HepG2 (cell line): ENCODE data around the gene MC3R. TPM values are rescaled to one million over a fixed set of nuclear protein-coding genes. Genes with fewer than 3 reads are reported as not detected.

Experiments
- ATAC-seq: fragments of 200-7000 bp; cut with Tn5 transposase; 3 replicates; pipeline ENCODE4 v1.9.1; 2020; ENCODE audit warnings: mild to moderate bottlenecking, moderate library complexity
- Bru-seq: library from RNA; stranded (reverse); fragments of 400-500 nt; gene quantifications from one replicate; lab custom pipeline; 2021; lab: Mats Ljungman, UMichigan
- BruChase-seq, 2 experiments: library from RNA; stranded (reverse); fragments of 400-500 nt; gene quantifications; one replicate each; lab custom pipeline; 2021; lab: Mats Ljungman, UMichigan
- BruUV-seq: library from RNA; stranded (reverse); fragments of 400-500 nt; replicated peaks from 2 replicates; lab custom pipeline; 2021; lab: Mats Ljungman, UMichigan
- CTCF ChIA-PET: fragments of 300-600 bp; formaldehyde crosslinking; extraction: SDS; loops from one replicate; lab custom pipeline; 2021; ENCODE audit warnings: low total read pairs, inconsistent platforms, low intra/inter-chr PET ratio; lab: Yijun Ruan, JAX
- POLR2A ChIA-PET: fragments of 350-600 bp; sonication (Branson Sonifier 250); formaldehyde crosslinking; loops from one replicate; lab custom pipeline; 2020; ENCODE audit warnings: antibody characterized with exemption, inconsistent platforms; lab: Yijun Ruan, JAX
- DNase-seq: peaks from one replicate; pipeline ENCODE4 v3.0.0-alpha.2; 2015; ENCODE audit warnings: low spot score
- FAIRE-seq: peaks from 3 replicates; lab custom pipeline; 2011; peaks lifted over from hg19 to GRCh38; lab: Jason Lieb, UNC
- H2AFZ ChIP-seq: one replicate; pipeline ENCODE4 v1.6.1; 2011; ENCODE audit warnings: low read length, inconsistent platforms
- H3K27ac ChIP-seq: fragments of 300-600 bp; 3 replicates; pipeline ENCODE4 v1.8.0; 2011; ENCODE audit warnings: mixed run types, mild to moderate bottlenecking, mixed read lengths, low read length, inconsistent platforms; ENCODE audit not compliant: insufficient read depth; ENCODE audit errors: extremely low read length
- H3K27me3 ChIP-seq, 2 experiments: fragments of 200-600 bp in 1 of 2; 2 replicates in 1 of 2; 3 replicates in 1 of 2; pipeline versions ENCODE4 v1.6.0 to v1.8.0; 2011; ENCODE audit warnings: low read length in 2 of 2, mild to moderate bottlenecking in 2 of 2, moderate library complexity in 2 of 2, inconsistent platforms in 1 of 2; ENCODE audit not compliant: insufficient read depth in 2 of 2, control insufficient read depth in 1 of 2
- H3K36me3 ChIP-seq, 2 experiments: fragments of 200-600 bp in 1 of 2; replicated peaks in 1 of 2; 2 replicates in 1 of 2; 3 replicates in 1 of 2; pipeline versions ENCODE4 v1.5.1 to v1.8.0; 2011; ENCODE audit warnings: low read length in 2 of 2, inconsistent platforms in 1 of 2; ENCODE audit not compliant: insufficient read depth in 2 of 2, control insufficient read depth in 1 of 2
- H3K4me1 ChIP-seq: 2 replicates; pipeline ENCODE4 v1.5.1; 2012; ENCODE audit warnings: low read length, inconsistent platforms; ENCODE audit not compliant: insufficient read depth
- H3K4me2 ChIP-seq: 2 replicates; pipeline ENCODE4 v1.6.0; 2011; ENCODE audit warnings: low read depth, low read length, inconsistent platforms
- H3K4me3 ChIP-seq, 3 experiments: fragments of 200-600 bp in 1 of 3; sonication (generic), shearing (Covaris generic) in 1 of 3; replicated peaks in 1 of 3; 2 replicates each; pipeline ENCODE4 v1.5.1; 2011 to 2016; ENCODE audit warnings: low read length in 3 of 3, inconsistent platforms in 2 of 3, low read depth in 2 of 3, mild to moderate bottlenecking in 2 of 3, control low read depth in 1 of 3, mixed read lengths in 1 of 3; ENCODE audit not compliant: insufficient read depth in 1 of 3
- H3K79me2 ChIP-seq: one replicate; pipeline ENCODE4 v1.6.1; 2011; ENCODE audit warnings: low read length, inconsistent platforms; ENCODE audit not compliant: insufficient read depth
- H3K9ac ChIP-seq: 2 replicates; pipeline ENCODE4 v1.6.0; 2011; ENCODE audit warnings: mild to moderate bottlenecking, low read depth, low read length, inconsistent platforms; ENCODE audit not compliant: insufficient read depth
- H3K9me3 ChIP-seq: 2 replicates; pipeline ENCODE4 v1.5.1; 2012; ENCODE audit warnings: mild to moderate bottlenecking, low read length
- H4K20me1 ChIP-seq: 2 replicates; pipeline ENCODE4 v1.6.0; 2011; ENCODE audit warnings: inconsistent platforms, mild to moderate bottlenecking, low read length, moderate library complexity; ENCODE audit not compliant: insufficient read depth
- CBX5 ChIP-seq: sonication (generic); formaldehyde crosslinking; IDR thresholded peaks from 2 replicates; pipeline ENCODE4 v1.4.0; 2020; ENCODE audit warnings: missing genetic modification reagents, borderline replicate concordance
- MEIS2 ChIP-seq: sonication (generic); formaldehyde crosslinking; IDR thresholded peaks from 2 replicates; pipeline ENCODE4 v1.9.0; 2021; ENCODE audit warnings: mild to moderate bottlenecking, missing genetic modification reagents
- MIER2 ChIP-seq: IDR thresholded peaks from 2 replicates; pipeline ENCODE4 v1.6.1; 2016; ENCODE audit warnings: missing biosample characterization, missing genetic modification reagents
- NCOA2 ChIP-seq: sonication (generic); formaldehyde crosslinking; IDR thresholded peaks from 2 replicates; pipeline ENCODE4 v1.8.0; 2022; ENCODE audit warnings: inconsistent platforms
- PITX1 ChIP-seq: sonication (generic); formaldehyde crosslinking; IDR thresholded peaks from 2 replicates; pipeline ENCODE4 v1.5.1; 2020; ENCODE audit warnings: mild to moderate bottlenecking, missing genetic modification reagents
- SMC3 ChIP-seq: IDR thresholded peaks from 2 replicates; pipeline ENCODE4 v1.6.1; 2011; ENCODE audit warnings: low read length, improper control_type of control experiment
- STAG1 ChIP-seq: sonication (generic); formaldehyde crosslinking; IDR thresholded peaks from 2 replicates; pipeline ENCODE4 v1.4.0; 2020; ENCODE audit warnings: missing genetic modification reagents
- TBL1XR1 ChIP-seq: fragments of 150-350 bp; IDR thresholded peaks from 2 replicates; pipeline ENCODE4 v1.6.1; 2014; ENCODE audit warnings: borderline replicate concordance, low read length; ENCODE audit not compliant: partially characterized antibody
- XBP1 ChIP-seq: sonication (generic); formaldehyde crosslinking; IDR thresholded peaks from 2 replicates; pipeline ENCODE4 v1.5.0; 2020; ENCODE audit warnings: missing genetic modification reagents
- ZNF263 ChIP-seq: sonication (generic); formaldehyde crosslinking; IDR thresholded peaks from 2 replicates; pipeline ENCODE4 v1.4.0; 2020; ENCODE audit warnings: missing genetic modification reagents
- ZNF614 ChIP-seq: IDR thresholded peaks from 2 replicates; pipeline ENCODE4 v1.6.1; 2018; ENCODE audit warnings: missing biosample characterization, missing genetic modification reagents, inconsistent platforms, borderline replicate concordance
- ZNF773 ChIP-seq: sonication (generic); formaldehyde crosslinking; IDR thresholded peaks from 2 replicates; pipeline ENCODE4 v1.4.0; 2020; ENCODE audit warnings: missing genetic modification reagents, borderline replicate concordance
- WGBS: methylation state at CpG from one replicate; pipeline ENCODE4 v1.1.6; 2017; ENCODE audit warnings: low lambda C conversion rate; 5-methylcytosine and 5-hydroxymethylcytosine counted together
- in situ Hi-C: cut with HindIII; loops from 2 replicates; pipeline ENCODE4 v1.10.0; 2017; ENCODE audit warnings: low pct_unique_long_range_greater_than_20kb; ENCODE audit not compliant: extremely low pct_ligation_motif_present
- intact Hi-C: fragments of 100-400 bp; cut with micrococcal nuclease; formaldehyde crosslinking; loops from one replicate; pipeline ENCODE4 v1.10.0; 2022; ENCODE audit not compliant: unreplicated experiment
- long read RNA-seq, 2 experiments: library from RNA in 1 of 2; library from polyadenylated mRNA in 1 of 2; stranded (forward) in 1 of 2; unstranded in 1 of 2; transcript quantifications; one replicate each; pipeline ENCODE4 v2.0.0, GENCODE V29; 2019 to 2022
- polyA minus RNA-seq, 3 experiments: library from RNA; depleted of rRNA, polyadenylated mRNA; stranded (reverse); fragments of >200 nt; gene quantifications; 2 replicates each; pipeline ENCODE4 v1.2.3, GENCODE V29; 2011; ENCODE audit warnings: low replicate concordance in 1 of 3
- polyA plus RNA-seq, 8 experiments: library from polyadenylated mRNA; depleted of rRNA in 3 of 8; stranded (reverse) in 7 of 8; unstranded in 1 of 8; fragments of >200 nt; fragmentation: Illumina TruSeq in 4 of 8; extraction: Trizol in 4 of 8; gene quantifications; 2 replicates each; pipeline versions ENCODE4 v1.2.1 to v1.2.3, GENCODE V29; 2011 to 2016; ENCODE audit warnings: low read depth in 4 of 8, missing spikeins in 1 of 8, mixed read lengths in 1 of 8; ENCODE audit not compliant: insufficient read depth in 1 of 8
- total RNA-seq, 5 experiments: library from RNA; depleted of rRNA; stranded (reverse); fragments of >200 nt; fragmentation: Illumina TruSeq; extraction: Trizol; gene quantifications; 2 replicates each; pipeline ENCODE4 v1.2.3, GENCODE V29; 2016; ENCODE audit warnings: low read depth in 1 of 5
- TF ChIP-seq, protein P1 (sequence below): sonication (generic); formaldehyde crosslinking; IDR thresholded peaks from 2 replicates; pipeline ENCODE4 v1.5.1; 2020; ENCODE audit warnings: mild to moderate bottlenecking, missing genetic modification reagents, moderate library complexity
- TF ChIP-seq, protein P2 (sequence below): sonication (generic); formaldehyde crosslinking; IDR thresholded peaks from 2 replicates; pipeline ENCODE4 v1.5.0; 2020; ENCODE audit warnings: mild to moderate bottlenecking, missing genetic modification reagents, moderate library complexity
- TF ChIP-seq, protein P3 (sequence below): sonication (generic); formaldehyde crosslinking; IDR thresholded peaks from 2 replicates; pipeline ENCODE4 v1.5.0; 2020; ENCODE audit warnings: missing genetic modification reagents, mild to moderate bottlenecking, borderline replicate concordance

Gene MC3R
- not detected in 2 replicates for total RNA-seq (2016; rRNA removed; fragmentation: Illumina TruSeq; extraction: Trizol)
- not detected in 2 replicates for total RNA-seq (2016; cell fraction: cytosol; rRNA removed; fragmentation: Illumina TruSeq; extraction: Trizol; ENCODE audit: low read depth)
- total RNA-seq (2016; cell fraction: insoluble cytoplasmic fraction; rRNA removed; fragmentation: Illumina TruSeq; extraction: Trizol), result not detected in 2 replicates
- not detected in 2 replicates for total RNA-seq (2016; cell fraction: membrane; rRNA removed; fragmentation: Illumina TruSeq; extraction: Trizol)
- not detected in 2 replicates for total RNA-seq (2016; cell fraction: nucleus; rRNA removed; fragmentation: Illumina TruSeq; extraction: Trizol)
- not detected in 2 replicates for polyA plus RNA-seq (2011; rRNA removed)
- not detected in 2 replicates for polyA plus RNA-seq (2011; cell fraction: cytosol; rRNA removed)
- polyA plus RNA-seq (2011; cell fraction: nucleus; rRNA removed), result not detected in 2 replicates
- polyA plus RNA-seq (2012), result not detected in 2 replicates
- not detected in 2 replicates for polyA plus RNA-seq (2016; cell fraction: cytosol; fragmentation: Illumina TruSeq; extraction: Trizol; ENCODE audit: low read depth)
- not detected in 2 replicates for polyA plus RNA-seq (2016; cell fraction: insoluble cytoplasmic fraction; fragmentation: Illumina TruSeq; extraction: Trizol; ENCODE audit: low read depth)
- polyA plus RNA-seq (2016; cell fraction: membrane; fragmentation: Illumina TruSeq; extraction: Trizol; ENCODE audit: low read depth), result not detected in 2 replicates
- polyA plus RNA-seq (2016; cell fraction: nucleus; fragmentation: Illumina TruSeq; extraction: Trizol; ENCODE audit: insufficient read depth, low read depth), result not detected in 2 replicates
- polyA minus RNA-seq (2011; rRNA and poly(A)+ RNA removed; ENCODE audit: low replicate concordance), result not detected in 2 replicates
- polyA minus RNA-seq (2011; cell fraction: cytosol; rRNA and poly(A)+ RNA removed), result not detected in 2 replicates
- polyA minus RNA-seq (2011; cell fraction: nucleus; rRNA and poly(A)+ RNA removed), result not detected in 2 replicates
- not detected for Bru-seq, nascent RNA
- BruChase-seq, experiment 1, labeled RNA remaining after a 6-hour chase, result not detected
- not detected for BruChase-seq, experiment 2, labeled RNA remaining after a 2-hour chase
- long read RNA-seq, experiment 1, result 0 reads
- long read RNA-seq, experiment 2, result 0 reads

DNA sequence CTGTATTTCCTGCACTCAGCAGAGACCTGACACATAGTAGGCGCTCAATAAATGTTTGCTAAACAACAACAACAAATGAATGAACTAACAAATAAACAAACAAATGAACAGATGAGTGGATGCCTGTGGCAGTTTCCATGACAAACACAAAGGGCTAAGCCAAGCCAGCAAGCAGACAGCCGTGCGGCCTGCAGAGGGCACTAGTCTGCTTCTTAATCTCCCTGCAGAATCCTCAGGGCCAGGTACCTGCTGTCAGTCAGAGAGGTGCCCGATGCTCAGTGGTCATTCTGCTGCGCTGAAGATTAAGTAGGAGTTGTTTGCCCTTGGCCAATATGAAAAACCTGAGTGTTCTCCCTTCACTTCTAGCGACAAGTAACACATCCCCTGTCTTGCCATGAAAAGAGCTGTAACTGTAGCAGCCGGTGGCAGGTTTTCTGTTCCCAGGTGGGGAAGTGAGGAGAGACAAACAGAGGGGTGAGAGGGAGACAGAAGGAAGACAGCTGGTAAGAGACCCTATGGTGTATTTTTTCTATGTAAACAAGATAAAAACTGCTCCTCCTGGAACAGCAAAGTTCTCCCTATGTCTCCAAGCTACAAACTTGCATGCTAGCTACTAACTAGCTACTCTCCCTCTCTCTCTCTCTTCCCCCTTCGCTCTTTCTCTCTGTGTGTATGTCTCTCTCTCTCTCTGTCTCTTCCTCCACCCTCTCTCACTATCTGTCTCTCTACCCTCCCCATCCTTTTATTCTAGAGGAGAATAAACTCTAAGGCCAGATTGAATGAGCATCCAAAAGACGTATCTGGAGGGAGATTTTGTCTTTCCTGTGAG is at the start of gene MC3R:
Gene MC3R, plus strand, starts transcription at position 779 of the 829 bp plus-strand sequence. CDS start 112 bp downstream, outside the sequence.
- H3K9ac ChIP-seq, result no peak within 1 kb of the TSS
- in situ Hi-C loops (loop anchor here (10.0 kb wide), 1 partner anchor 107 kb away; the partner anchor contains the start of gene FAM210B), intact Hi-C loops (loop anchor here (1.0 to 5.0 kb wide), 5 partner anchors 97 to 1581 kb away; partner anchors contain the start of genes AURKA and CSTF1)
- DNase-seq (peak; percentile 68), ATAC-seq (peak; percentile 97), FAIRE-seq (peak; percentile 90)
- no TSS peak for BruUV-seq
- no peak within 1 kb of the TSS for H2AFZ ChIP-seq
- no peak within 1 kb of the TSS for H3K27ac ChIP-seq
- H3K27me3 ChIP-seq, result peaks cover 0 to 3% of the 10 kb centered on the region in 2 experiments; a peak in 1 of 5 replicates
- H3K4me2 ChIP-seq, result no peak within 1 kb of the TSS
- no peaks in the 10 kb centered on the region for H3K79me2 ChIP-seq
- no peaks in the 10 kb centered on the region for H3K36me3 ChIP-seq
- no peaks in the 10 kb centered on the region for H3K9me3 ChIP-seq
- CTCF ChIA-PET, result interaction anchor here (0.8 to 1.9 kb wide), 5 partner anchors 9 to 1567 kb away, joined by 3 to 13 read pairs (median 4); no protein-coding TSS in a partner anchor
- POLR2A ChIA-PET, result no interaction called here
- no peaks in the 10 kb centered on the region for H3K4me1 ChIP-seq
- H4K20me1 ChIP-seq, result no peaks in the 10 kb centered on the region; the same call in 1 of the 2 replicates
- no peak within 1 kb of the TSS for H3K4me3 ChIP-seq
- WGBS, result 11% methylated on average over 9 of the region's 9 CpGs
- TF ChIP-seq NCOA2 (0 out of 2 replicates have a peak, but pooled peaks have one; percentile 17), TBL1XR1 (peak; percentile 21), SMC3 (peak; percentile 78), CBX5 (CRISPR knock-in tag) (peak; percentile 71; the same call in 1 of the 2 replicates), STAG1 (CRISPR knock-in tag) (peak; percentile 87), ZNF263 (0 out of 2 replicates have a peak, but pooled peaks have one; percentile 26), MIER2 (no peak), ZNF614 (CRISPR knock-in tag) (0 out of 2 replicates have a peak, but pooled peaks have one; percentile 35), XBP1 (no peak), ZNF773 (no peak), MEIS2 (CRISPR knock-in tag) (peak; percentile 75), PITX1 (CRISPR knock-in tag) (peak; percentile 60; the same call in 1 of the 2 replicates)
- TF ChIP-seq, protein P1, sequence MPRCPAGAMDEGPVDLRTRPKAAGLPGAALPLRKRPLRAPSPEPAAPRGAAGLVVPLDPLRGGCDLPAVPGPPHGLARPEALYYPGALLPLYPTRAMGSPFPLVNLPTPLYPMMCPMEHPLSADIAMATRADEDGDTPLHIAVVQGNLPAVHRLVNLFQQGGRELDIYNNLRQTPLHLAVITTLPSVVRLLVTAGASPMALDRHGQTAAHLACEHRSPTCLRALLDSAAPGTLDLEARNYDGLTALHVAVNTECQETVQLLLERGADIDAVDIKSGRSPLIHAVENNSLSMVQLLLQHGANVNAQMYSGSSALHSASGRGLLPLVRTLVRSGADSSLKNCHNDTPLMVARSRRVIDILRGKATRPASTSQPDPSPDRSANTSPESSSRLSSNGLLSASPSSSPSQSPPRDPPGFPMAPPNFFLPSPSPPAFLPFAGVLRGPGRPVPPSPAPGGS (CRISPR knock-in tag), result peak; percentile 49; the same call in 1 of the 2 replicates
- TF ChIP-seq, protein P2, sequence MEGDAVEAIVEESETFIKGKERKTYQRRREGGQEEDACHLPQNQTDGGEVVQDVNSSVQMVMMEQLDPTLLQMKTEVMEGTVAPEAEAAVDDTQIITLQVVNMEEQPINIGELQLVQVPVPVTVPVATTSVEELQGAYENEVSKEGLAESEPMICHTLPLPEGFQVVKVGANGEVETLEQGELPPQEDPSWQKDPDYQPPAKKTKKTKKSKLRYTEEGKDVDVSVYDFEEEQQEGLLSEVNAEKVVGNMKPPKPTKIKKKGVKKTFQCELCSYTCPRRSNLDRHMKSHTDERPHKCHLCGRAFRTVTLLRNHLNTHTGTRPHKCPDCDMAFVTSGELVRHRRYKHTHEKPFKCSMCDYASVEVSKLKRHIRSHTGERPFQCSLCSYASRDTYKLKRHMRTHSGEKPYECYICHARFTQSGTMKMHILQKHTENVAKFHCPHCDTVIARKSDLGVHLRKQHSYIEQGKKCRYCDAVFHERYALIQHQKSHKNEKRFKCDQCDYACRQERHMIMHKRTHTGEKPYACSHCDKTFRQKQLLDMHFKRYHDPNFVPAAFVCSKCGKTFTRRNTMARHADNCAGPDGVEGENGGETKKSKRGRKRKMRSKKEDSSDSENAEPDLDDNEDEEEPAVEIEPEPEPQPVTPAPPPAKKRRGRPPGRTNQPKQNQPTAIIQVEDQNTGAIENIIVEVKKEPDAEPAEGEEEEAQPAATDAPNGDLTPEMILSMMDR (CRISPR knock-in tag), result peak; percentile 94
- TF ChIP-seq, protein P3, sequence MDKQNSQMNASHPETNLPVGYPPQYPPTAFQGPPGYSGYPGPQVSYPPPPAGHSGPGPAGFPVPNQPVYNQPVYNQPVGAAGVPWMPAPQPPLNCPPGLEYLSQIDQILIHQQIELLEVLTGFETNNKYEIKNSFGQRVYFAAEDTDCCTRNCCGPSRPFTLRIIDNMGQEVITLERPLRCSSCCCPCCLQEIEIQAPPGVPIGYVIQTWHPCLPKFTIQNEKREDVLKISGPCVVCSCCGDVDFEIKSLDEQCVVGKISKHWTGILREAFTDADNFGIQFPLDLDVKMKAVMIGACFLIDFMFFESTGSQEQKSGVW (CRISPR knock-in tag), result no peak
